B cell (primary cell): ENCODE data around the gene ACAA2. TPM values are rescaled to one million over a fixed set of nuclear protein-coding genes. Genes with fewer than 3 reads are reported as not detected.
"Not testable (repeated sequence)": the region's sequence is repeated elsewhere in the genome, so short reads cannot be mapped to it uniquely, and the experiment has no call there.

Experiments
- ATAC-seq: fragments of 200-7000 bp; cut with Tn5 transposase; one replicate; pipeline ENCODE4 v1.10.0; 2021; ENCODE audit warnings: low read depth, mild to moderate bottlenecking, moderate number of reproducible peaks, moderate library complexity
- CTCF ChIA-PET: fragments of 350-600 bp; sonication (Branson Sonifier 250); formaldehyde crosslinking; loops from one replicate; lab custom pipeline; 2021; ENCODE audit warnings: antibody characterized with exemption, inconsistent platforms; lab: Charles Lee
- POLR2A ChIA-PET: fragments of 350-600 bp; sonication (Branson Sonifier 250); formaldehyde crosslinking; loops from one replicate; lab custom pipeline; 2021; ENCODE audit warnings: antibody characterized with exemption; lab: Charles Lee
- DNase-seq: peaks from one replicate; pipeline ENCODE4 v3.0.0; 2013
- H2AFZ ChIP-seq: 2 replicates; pipeline ENCODE4 v1.6.1; 2012; ENCODE audit warnings: mild to moderate bottlenecking, low read depth, low read length; ENCODE audit not compliant: insufficient read depth, poor library complexity, severe bottlenecking
- H3K27ac ChIP-seq, 2 donors: 1 replicate in 1 of 2; 2 replicates in 1 of 2; pipeline ENCODE4 v1.5.1; 2012 to 2013; ENCODE audit warnings: low read length in 2 of 2, mild to moderate bottlenecking in 2 of 2, moderate library complexity in 1 of 2
- H3K27me3 ChIP-seq, 4 experiments: fragments of 200-600 bp in 1 of 4; sonication (generic) in 1 of 4; replicated peaks in 1 of 4; 1 replicate in 2 of 4; 2 replicates in 2 of 4; pipeline versions ENCODE4 v1.6.1 to v1.7.0; 2013 to 2016; ENCODE audit warnings: low read length in 3 of 4, mild to moderate bottlenecking in 2 of 4, mixed read lengths in 1 of 4, moderate library complexity in 1 of 4; ENCODE audit not compliant: insufficient read depth in 4 of 4, control insufficient read depth in 3 of 4; ENCODE audit errors: control extremely low read depth in 1 of 4
- H3K36me3 ChIP-seq, 2 experiments: replicated peaks in 1 of 2; 1 replicate in 1 of 2; 2 replicates in 1 of 2; pipeline versions ENCODE4 v1.6.1 to v1.7.1; 2013; ENCODE audit warnings: low read length in 1 of 2; ENCODE audit not compliant: insufficient read depth in 2 of 2, control insufficient read depth in 1 of 2; ENCODE audit errors: control extremely low read depth in 1 of 2, extremely low read depth in 1 of 2
- H3K4me1 ChIP-seq, 2 donors: fragments of 200-600 bp in 1 of 2; sonication (generic) in 1 of 2; 1 replicate in 1 of 2; 2 replicates in 1 of 2; pipeline versions ENCODE4 v1.5.1 to v1.6.1; 2013 to 2017; ENCODE audit warnings: low read length in 2 of 2; ENCODE audit not compliant: control insufficient read depth in 2 of 2, insufficient read depth in 2 of 2
- H3K4me2 ChIP-seq: replicated peaks from 2 replicates; pipeline ENCODE3; 2012; ENCODE audit warnings: mild to moderate bottlenecking, low read depth, low read length; ENCODE audit not compliant: poor library complexity, severe bottlenecking
- H3K4me3 ChIP-seq, 5 experiments: fragments of 200-600 bp in 1 of 5; sonication (generic) in 1 of 5; 1 replicate in 3 of 5; 2 replicates in 2 of 5; pipeline versions ENCODE4 v1.5.1 to v1.7.0; 2011 to 2016; ENCODE audit warnings: low read length in 4 of 5, mild to moderate bottlenecking in 4 of 5, low read depth in 2 of 5, control low read depth in 1 of 5, moderate library complexity in 1 of 5; ENCODE audit not compliant: insufficient read depth in 1 of 5; ENCODE audit errors: control extremely low read depth in 1 of 5, extremely low read depth in 1 of 5
- H3K79me2 ChIP-seq: fragments of 200-600 bp; sonication (generic); one replicate; pipeline ENCODE4 v1.6.0; 2016; ENCODE audit warnings: low read length; ENCODE audit not compliant: control insufficient read depth, insufficient read depth
- H3K9ac ChIP-seq: fragments of 200-600 bp; sonication (generic); 2 replicates; pipeline ENCODE4 v1.6.1; 2017; ENCODE audit warnings: mild to moderate bottlenecking, low read length, moderate library complexity
- H3K9me3 ChIP-seq, 3 donors: one replicate each; pipeline versions ENCODE4 v1.6.1 to v1.7.1; 2013; ENCODE audit warnings: low read length in 2 of 3; ENCODE audit not compliant: control insufficient read depth in 2 of 3, insufficient read depth in 1 of 3; ENCODE audit errors: control extremely low read depth in 1 of 3
- H4K20me1 ChIP-seq: 2 replicates; pipeline ENCODE4 v1.6.0; 2012; ENCODE audit warnings: mild to moderate bottlenecking, low read length; ENCODE audit not compliant: insufficient read depth, control insufficient read depth, poor library complexity, severe bottlenecking
- H3K27ac Mint-ChIP-seq: one replicate; pipeline ENCODE4 v1.8.0; 2021; ENCODE audit warnings: mixed read lengths
- H3K27me3 Mint-ChIP-seq: one replicate; pipeline ENCODE4 v1.8.0; 2021; ENCODE audit warnings: mixed read lengths
- H3K4me1 Mint-ChIP-seq: one replicate; pipeline ENCODE4 v1.8.0; 2021; ENCODE audit warnings: mixed read lengths
- H3K4me3 Mint-ChIP-seq: one replicate; pipeline ENCODE4 v1.8.0; 2021; ENCODE audit warnings: mixed read lengths
- H3K9me3 Mint-ChIP-seq: one replicate; pipeline ENCODE4 v1.8.0; 2022; ENCODE audit warnings: mixed read lengths; ENCODE audit not compliant: insufficient read depth
- EZH2 ChIP-seq: IDR thresholded peaks from 2 replicates; pipeline ENCODE4 v1.6.1; 2012; ENCODE audit warnings: borderline replicate concordance, low read depth, mild to moderate bottlenecking, moderate library complexity, low read length; ENCODE audit not compliant: insufficient read depth, poor library complexity, severe bottlenecking
- WGBS: methylation state at CpG from one replicate; pipeline ENCODE4 v1.1.5; 2013; ENCODE audit warnings: missing lambda C conversion rate; ENCODE audit not compliant: insufficient coverage; 5-methylcytosine and 5-hydroxymethylcytosine counted together
- intact Hi-C: fragments of 100-400 bp; cut with micrococcal nuclease; formaldehyde crosslinking; loops from one replicate; pipeline ENCODE4 v1.10.0; 2022
- polyA plus RNA-seq: library from polyadenylated mRNA; depleted of rRNA; stranded (reverse); fragments of >200 nt; gene quantifications from 2 replicates; pipeline ENCODE4 v1.2.3, GENCODE V29; 2012
- total RNA-seq, 2 donors: library from RNA; stranded (reverse); fragments of 120-200 nt in 1 of 2; gene quantifications; 1 replicate in 1 of 2; 2 replicates in 1 of 2; pipeline versions ENCODE4 v1.2.3 to v1.2.4, GENCODE V29; 2013 to 2022

ACAA2 gene
- total and polyA plus RNA-seq, 2 donors (not counting 1 experiment from before 2014, with no cell fraction given), result 10.6 to 25.0 TPM

GRCh38 chr18:49837316-49837835 lies 24.0 kb upstream of the ACAA2 start:
- intact Hi-C loops, CTCF ChIA-PET, ATAC-seq, H3K27me3 ChIP-seq, H3K4me3 Mint-ChIP-seq, H3K36me3 ChIP-seq, H2AFZ ChIP-seq, H3K27me3 Mint-ChIP-seq, H4K20me1 ChIP-seq, DNase-seq, H3K4me2 ChIP-seq, H3K9ac ChIP-seq, H3K27ac Mint-ChIP-seq, H3K27ac ChIP-seq, H3K79me2 ChIP-seq, POLR2A ChIA-PET, H3K9me3 ChIP-seq, H3K4me1 Mint-ChIP-seq, H3K9me3 Mint-ChIP-seq, H3K4me3 ChIP-seq, H3K4me1 ChIP-seq: not testable (repeated sequence)
- WGBS, result 100% methylated on average over 3 of the region's 9 CpGs

GRCh38 chr18:49835405-49835804 lies 22.1 kb upstream of the ACAA2 start:
- ChIA-PET CTCF (no interaction called here), POLR2A (no interaction called here)
- WGBS, result no CpG with 5 or more reads among the region's 2 CpGs
- Histone ChIP-seq H2AFZ (no peak overlapping the region), H3K27me3 (no peaks in the 10 kb centered on the region), H3K27ac (no peak overlapping the region), H3K36me3 (no peaks in the 10 kb centered on the region), H3K4me3 (no peak overlapping the region), H3K79me2 (no peaks in the 10 kb centered on the region), H3K4me1 (no peaks in the 10 kb centered on the region), H3K9ac (no peak overlapping the region), H3K4me2 (no peak overlapping the region), H4K20me1 (no peaks in the 10 kb centered on the region), H3K9me3 (peaks cover 0 to 3% (median 2%) of the 10 kb centered on the region in 3 donors)
- ATAC-seq (no peak), DNase-seq (no peak)
- no peaks in the 10 kb centered on the region for H3K4me1 Mint-ChIP-seq
- no peaks in the 10 kb centered on the region for H3K9me3 Mint-ChIP-seq
- TF ChIP-seq EZH2, result no peak
- no peak overlapping the region for H3K27ac Mint-ChIP-seq
- intact Hi-C loops, result no loop called here
- no peak overlapping the region for H3K4me3 Mint-ChIP-seq
- H3K27me3 Mint-ChIP-seq, result no peaks in the 10 kb centered on the region
